ENCODE measurements around the gene MOSPD3. TPM values are rescaled to one million over a fixed set of nuclear protein-coding genes. Genes with fewer than 3 reads are reported as not detected.

The MOSPD3 gene
- total and polyA plus RNA-seq, 2 of the 8 experiments (the other 6 are each of a cell fraction or from before 2014, with no cell fraction given), result 20.7 to 21.4 TPM

DNA sequence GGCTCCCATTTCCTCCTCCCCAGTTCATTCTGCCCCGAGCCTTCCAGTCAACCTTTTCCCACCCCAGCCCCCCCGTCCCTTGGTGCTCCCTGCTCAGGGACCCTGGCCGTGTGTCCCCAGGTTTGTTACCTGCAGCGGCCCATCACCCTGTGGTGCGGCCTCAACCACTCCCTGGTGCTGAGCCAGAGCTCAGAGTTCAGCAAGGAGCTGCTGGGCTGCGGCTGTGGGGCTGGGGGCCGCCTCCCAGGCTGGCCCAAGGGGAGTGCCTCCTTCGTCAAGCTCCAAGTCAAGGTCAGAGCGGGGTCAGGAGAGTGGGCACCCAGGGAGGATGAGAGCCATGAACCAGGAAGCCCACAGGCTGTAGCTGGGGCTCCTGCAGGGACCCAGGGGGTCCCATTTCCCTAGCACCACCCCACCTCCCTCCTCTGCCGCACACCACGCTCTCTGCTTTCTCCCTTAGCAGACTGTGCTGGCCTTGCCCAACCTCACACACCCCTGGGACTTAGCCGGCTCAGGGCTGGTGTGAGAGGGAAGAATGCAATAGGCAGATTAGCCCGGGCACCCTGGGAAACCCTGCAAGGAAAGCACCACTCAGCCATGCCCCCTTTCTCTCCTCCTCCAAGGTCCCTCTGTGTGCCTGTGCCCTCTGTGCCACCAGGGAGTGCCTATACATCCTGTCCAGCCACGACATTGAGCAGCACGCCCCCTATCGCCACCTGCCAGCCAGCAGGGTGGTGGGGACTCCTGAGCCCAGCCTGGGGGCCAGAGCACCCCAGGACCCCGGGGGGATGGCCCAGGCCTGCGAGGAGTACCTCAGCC is 12.2 kb upstream of the MOSPD3 start:
- no peak overlapping the region for H3K4me3 ChIP-seq (ENCODE audit: extremely low read depth in 1 of 4, insufficient read depth in 2 of 4, low read depth in 3 of 4, low read length in 4 of 4)
- H4K5ac ChIP-seq (ENCODE audit: insufficient read length, low read depth, low read length), result no peak overlapping the region
- H3K56ac ChIP-seq (replicated peaks; ENCODE audit: insufficient read length, low read depth, low read length), result no peak overlapping the region
- H2BK5ac ChIP-seq (ENCODE audit: low read depth, low read length), result no peak overlapping the region
- H3K14ac ChIP-seq (ENCODE audit: insufficient read length), result no peak overlapping the region
- H2AK5ac ChIP-seq (ENCODE audit: low read depth, low read length), result no peak overlapping the region
- no peaks in the 10 kb centered on the region for H3K9me3 ChIP-seq (ENCODE audit: insufficient read depth in 2 of 2, low read depth in 1 of 2, low read length in 1 of 2)
- H3K27ac ChIP-seq (ENCODE audit: low read depth, low read length), result no peak overlapping the region
- no peak overlapping the region; the same call in 1 of the 2 replicates for H4K8ac ChIP-seq (ENCODE audit: extremely low read depth, insufficient read depth, low read length)
- H3K27me3 ChIP-seq (replicated peaks in 1 of 4; ENCODE audit: control insufficient read depth in 3 of 4, extremely low read depth in 1 of 4, insufficient read depth in 3 of 4, low read length in 3 of 4), result peaks cover 0 to 1% (median under 1%) of the 10 kb centered on the region in 4 experiments; a peak in 2 of 7 replicates
- CTCF ChIA-PET (ENCODE audit: partially characterized antibody), result interaction anchor here (0.8 to 5.2 kb wide), 6 partner anchors 11 to 37 kb away, joined by 3 to 51 read pairs (median 4); partner anchors contain the start of genes FBXO24 and MOSPD3
- H3K23me2 ChIP-seq (ENCODE audit: low read depth, low read length), result peaks cover 17% of the 10 kb centered on the region
- H2AFZ ChIP-seq (ENCODE audit: low read length), result no peak overlapping the region
- peaks cover 0 to 6% (median 3%) of the 10 kb centered on the region in 4 experiments; a peak in 4 of 8 replicates for H3K36me3 ChIP-seq (ENCODE audit: control insufficient read depth in 2 of 4, insufficient read depth in 4 of 4, low read length in 3 of 4)
- DNase-seq (ENCODE audit: low read depth in 1 of 2, low spot score in 2 of 2) (peak in 1 of 2 experiments; percentile 63), FAIRE-seq (no peak)
- TF ChIP-seq, protein P1, sequence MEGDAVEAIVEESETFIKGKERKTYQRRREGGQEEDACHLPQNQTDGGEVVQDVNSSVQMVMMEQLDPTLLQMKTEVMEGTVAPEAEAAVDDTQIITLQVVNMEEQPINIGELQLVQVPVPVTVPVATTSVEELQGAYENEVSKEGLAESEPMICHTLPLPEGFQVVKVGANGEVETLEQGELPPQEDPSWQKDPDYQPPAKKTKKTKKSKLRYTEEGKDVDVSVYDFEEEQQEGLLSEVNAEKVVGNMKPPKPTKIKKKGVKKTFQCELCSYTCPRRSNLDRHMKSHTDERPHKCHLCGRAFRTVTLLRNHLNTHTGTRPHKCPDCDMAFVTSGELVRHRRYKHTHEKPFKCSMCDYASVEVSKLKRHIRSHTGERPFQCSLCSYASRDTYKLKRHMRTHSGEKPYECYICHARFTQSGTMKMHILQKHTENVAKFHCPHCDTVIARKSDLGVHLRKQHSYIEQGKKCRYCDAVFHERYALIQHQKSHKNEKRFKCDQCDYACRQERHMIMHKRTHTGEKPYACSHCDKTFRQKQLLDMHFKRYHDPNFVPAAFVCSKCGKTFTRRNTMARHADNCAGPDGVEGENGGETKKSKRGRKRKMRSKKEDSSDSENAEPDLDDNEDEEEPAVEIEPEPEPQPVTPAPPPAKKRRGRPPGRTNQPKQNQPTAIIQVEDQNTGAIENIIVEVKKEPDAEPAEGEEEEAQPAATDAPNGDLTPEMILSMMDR (IDR thresholded peaks at IDR 0.05; ENCODE audit: control extremely low read depth in 1 of 3, insufficient read depth in 1 of 3, low read depth in 1 of 3, low read length in 3 of 3), result peak in 2 of 3 experiments; percentile 42 to 67; a peak in 3 of 4 replicates
- no peak for TF ChIP-seq PHF8 (conservative IDR thresholded peaks at IDR 0.05; ENCODE audit: low read depth, low read length)
- peak in 1 of 2 experiments; percentile 33; a peak in 1 of 4 replicates for TF ChIP-seq RAD21 (IDR thresholded peaks at IDR 0.05 in 1 of 2, conservative IDR thresholded peaks at IDR 0.05 in 1 of 2; ENCODE audit: low read depth in 2 of 2, low read length in 2 of 2)
- TF ChIP-seq CBX8 (IDR thresholded peaks at IDR 0.05; ENCODE audit: borderline replicate concordance, low read depth, low read length), result no peak
- POLR2A ChIA-PET (ENCODE audit: partially characterized antibody), result interaction anchor here (1.0 to 6.6 kb wide), 2 partner anchors 13 to 83 kb away, joined by 5 to 67 read pairs; partner anchors contain the start of genes FBXO24 and LRCH4
- H3K79me1 ChIP-seq (ENCODE audit: low read depth, low read length), result 0 out of 2 replicates have a peak, but pooled peaks cover 4% of the 10 kb centered on the region
- no peak overlapping the region for H2BK120ac ChIP-seq (replicated peaks; ENCODE audit: low read depth, low read length)
- peaks cover 0 to 5% of the 10 kb centered on the region in 2 experiments for H4K20me1 ChIP-seq (replicated peaks in 1 of 2; ENCODE audit: control insufficient read depth in 1 of 2, insufficient read depth in 2 of 2, low read length in 2 of 2)
- H3K79me2 ChIP-seq (ENCODE audit: control insufficient read depth in 1 of 2, insufficient read depth in 2 of 2, low read length in 2 of 2), result peaks cover 0 to 6% of the 10 kb centered on the region in 2 experiments; a peak in 1 of 4 replicates
- H3K18ac ChIP-seq (ENCODE audit: extremely low read depth, low read length), result no peak overlapping the region
- no peak overlapping the region for H4K91ac ChIP-seq (replicated peaks; ENCODE audit: insufficient read length, low read length)
- no peak overlapping the region for H2BK15ac ChIP-seq (ENCODE audit: low read length)
- WGBS, 2 experiments (ENCODE audit: extremely low coverage in 1 of 2, insufficient coverage in 1 of 2, insufficient read length in 1 of 2, insufficient replicate concordance in 2 of 2, low coverage in 1 of 2, low lambda C conversion rate in 2 of 2, missing lambda C conversion rate in 1 of 2), result 84% methylated on average over 12 of the region's 18 CpGs; no CpG with 5 or more reads in 1 of the 2 experiments
- H2BK20ac ChIP-seq (ENCODE audit: low read length), result no peak overlapping the region
- H2BK12ac ChIP-seq (ENCODE audit: low read depth, low read length), result no peak overlapping the region
- H3K9ac ChIP-seq (replicated peaks in 1 of 4; ENCODE audit: extremely low read depth in 1 of 4, low read depth in 3 of 4, low read length in 3 of 4), result no peak overlapping the region
- no peak overlapping the region for H3K23ac ChIP-seq (ENCODE audit: insufficient read length)
- H3K4me2 ChIP-seq (ENCODE audit: insufficient read depth in 1 of 2, low read depth in 2 of 2, low read length in 2 of 2), result no peak overlapping the region
- no peak overlapping the region for H3K4ac ChIP-seq (replicated peaks; ENCODE audit: insufficient read length, low read depth, low read length)
- H3K4me1 ChIP-seq (replicated peaks in 1 of 4; ENCODE audit: control insufficient read depth in 3 of 4, insufficient read depth in 4 of 4, low read length in 3 of 4), result peaks cover 0 to 21% (median 15%) of the 10 kb centered on the region in 4 experiments; a peak in 6 of 7 replicates
